ENCODE data around the gene COIL. TPM values are rescaled to one million over a fixed set of nuclear protein-coding genes. Genes with fewer than 3 reads are reported as not detected.

COIL gene
- 10.7 and 10.9 TPM in 2 replicates for total RNA-seq (2014; rRNA removed; shearing (Covaris generic))
- polyA plus RNA-seq (2016; fragmentation: Nextera tagmentation; extraction: Ambion mirVana): 9.5 and 10.5 TPM in 2 replicates

- Histone ChIP-seq H4K20me1 (ENCODE audit: insufficient read depth) (no peaks in the 10 kb centered on the region), H3K36me3 (ENCODE audit: low read depth) (no peaks in the 10 kb centered on the region), H2AFZ (peak within 1 kb of the TSS; percentile 97), H3K9me3 (ENCODE audit: low read depth) (no peaks in the 10 kb centered on the region), H3F3A (ENCODE audit: insufficient read depth) (no peaks in the 10 kb centered on the region), H3K9ac (peak within 1 kb of the TSS; percentile 98), H3K27me3 (replicated peaks; ENCODE audit: insufficient read depth) (no peaks in the 10 kb centered on the region), H3K27ac (peak within 1 kb of the TSS; percentile 83), H3K4me2 (ENCODE audit: unreplicated experiment) (peak within 1 kb of the TSS; percentile 87), H3K4me3 (peak within 1 kb of the TSS; percentile 98), H3K4me1 (ENCODE audit: insufficient read depth) (peaks cover 7% of the 10 kb centered on the region; the same call in 1 of the 2 replicates), H3K79me2 (ENCODE audit: insufficient read depth) (peaks cover 49% of the 10 kb centered on the region), H3K9me2 (ENCODE audit: insufficient read depth) (no peaks in the 10 kb centered on the region)
- in situ Hi-C loops (cut with MboI): no loop called here
- 3% methylated on average over 53 of the region's 59 CpGs for WGBS, 2 experiments (ENCODE audit: low coverage in 1 of 2, low lambda C conversion rate in 2 of 2, missing lambda C conversion rate in 2 of 2)
- TF ChIP-seq EZH2phosphoT487 (IDR thresholded peaks at IDR 0.05; ENCODE audit: insufficient read depth, low read depth) (no peak), EZH2 (IDR thresholded peaks at IDR 0.05; ENCODE audit: insufficient read depth, poor library complexity, severe bottlenecking) (no peak)
- peak; percentile 96 for DNase-seq
These were observed at the start of gene COIL for GRCh38 chr17:56960596-56961538. Gene COIL, minus strand, starts transcription at chr17:56961050. Its CDS starts 31 bp downstream, at chr17:56961019.

GRCh38 chr17:57010487-57010886 lies 49.6 kb upstream of the COIL start:
- no peak overlapping the region for H3K4me3 ChIP-seq
- no peak overlapping the region for H3K4me2 ChIP-seq (ENCODE audit: unreplicated experiment)
- no peak for DNase-seq
- in situ Hi-C loops (cut with MboI): no loop called here
- no peaks in the 10 kb centered on the region for H3K4me1 ChIP-seq (ENCODE audit: insufficient read depth)
- H3K79me2 ChIP-seq (ENCODE audit: insufficient read depth): no peaks in the 10 kb centered on the region
- no peak overlapping the region for H2AFZ ChIP-seq
- H3K27me3 ChIP-seq (replicated peaks; ENCODE audit: insufficient read depth): no peaks in the 10 kb centered on the region
- no peaks in the 10 kb centered on the region for H3K9me2 ChIP-seq (ENCODE audit: insufficient read depth)
- no peaks in the 10 kb centered on the region for H3F3A ChIP-seq (ENCODE audit: insufficient read depth)
- no peaks in the 10 kb centered on the region for H4K20me1 ChIP-seq (ENCODE audit: insufficient read depth)
- H3K9me3 ChIP-seq (ENCODE audit: low read depth): no peaks in the 10 kb centered on the region
- H3K9ac ChIP-seq: no peak overlapping the region
- 49 to 53% methylated on average over 3 of the region's 3 CpGs for WGBS, 2 experiments (ENCODE audit: low coverage in 1 of 2, low lambda C conversion rate in 2 of 2, missing lambda C conversion rate in 2 of 2)
- H3K27ac ChIP-seq: no peak overlapping the region
- no peaks in the 10 kb centered on the region for H3K36me3 ChIP-seq (ENCODE audit: low read depth)
- TF ChIP-seq EZH2phosphoT487 (IDR thresholded peaks at IDR 0.05; ENCODE audit: insufficient read depth, low read depth) (no peak), EZH2 (IDR thresholded peaks at IDR 0.05; ENCODE audit: insufficient read depth, poor library complexity, severe bottlenecking) (no peak)

- Histone ChIP-seq H2AFZ (0 out of 2 replicates have a peak overlapping the region, but pooled peaks have one; percentile 37), H3K4me1 (ENCODE audit: insufficient read depth) (no peaks in the 10 kb centered on the region), H3K4me3 (no peak overlapping the region), H3K36me3 (ENCODE audit: low read depth) (no peaks in the 10 kb centered on the region), H3K9ac (no peak overlapping the region), H3K9me3 (ENCODE audit: low read depth) (no peaks in the 10 kb centered on the region), H3F3A (ENCODE audit: insufficient read depth) (no peaks in the 10 kb centered on the region), H3K4me2 (ENCODE audit: unreplicated experiment) (no peak overlapping the region), H3K9me2 (ENCODE audit: insufficient read depth) (no peaks in the 10 kb centered on the region), H3K27ac (no peak overlapping the region), H4K20me1 (ENCODE audit: insufficient read depth) (no peaks in the 10 kb centered on the region), H3K27me3 (replicated peaks; ENCODE audit: insufficient read depth) (no peaks in the 10 kb centered on the region), H3K79me2 (ENCODE audit: insufficient read depth) (no peaks in the 10 kb centered on the region)
- DNase-seq: peak; percentile 63
- 26 to 27% methylated on average over 7 of the region's 7 CpGs for WGBS, 2 experiments (ENCODE audit: low coverage in 1 of 2, low lambda C conversion rate in 2 of 2, missing lambda C conversion rate in 2 of 2)
- in situ Hi-C loops (cut with MboI): no loop called here
- no peak for TF ChIP-seq EZH2phosphoT487 (IDR thresholded peaks at IDR 0.05; ENCODE audit: insufficient read depth, low read depth)
- no peak for TF ChIP-seq EZH2 (IDR thresholded peaks at IDR 0.05; ENCODE audit: insufficient read depth, poor library complexity, severe bottlenecking)
These were observed 49.0 kb upstream of the COIL start for GRCh38 chr17:57009737-57010445.

- Histone ChIP-seq H3K9ac (no peak overlapping the region), H4K20me1 (ENCODE audit: insufficient read depth) (no peaks in the 10 kb centered on the region), H3K9me2 (ENCODE audit: insufficient read depth) (no peaks in the 10 kb centered on the region), H3F3A (ENCODE audit: insufficient read depth) (no peaks in the 10 kb centered on the region), H3K4me3 (no peak overlapping the region), H3K27me3 (replicated peaks; ENCODE audit: insufficient read depth) (no peaks in the 10 kb centered on the region), H3K27ac (no peak overlapping the region), H3K4me1 (ENCODE audit: insufficient read depth) (no peaks in the 10 kb centered on the region), H3K79me2 (ENCODE audit: insufficient read depth) (no peaks in the 10 kb centered on the region), H3K9me3 (ENCODE audit: low read depth) (no peaks in the 10 kb centered on the region), H3K4me2 (ENCODE audit: unreplicated experiment) (no peak overlapping the region), H2AFZ (no peak overlapping the region), H3K36me3 (ENCODE audit: low read depth) (no peaks in the 10 kb centered on the region)
- in situ Hi-C loops (cut with MboI): no loop called here
- TF ChIP-seq EZH2phosphoT487 (IDR thresholded peaks at IDR 0.05; ENCODE audit: insufficient read depth, low read depth): no peak
- no peak for TF ChIP-seq EZH2 (IDR thresholded peaks at IDR 0.05; ENCODE audit: insufficient read depth, poor library complexity, severe bottlenecking)
- WGBS, 2 experiments (ENCODE audit: low coverage in 1 of 2, low lambda C conversion rate in 2 of 2, missing lambda C conversion rate in 2 of 2): 54% methylated on average over 2 of the region's 2 CpGs
- no peak for DNase-seq
These were observed 48.1 kb upstream of the COIL start for GRCh38 chr17:57008958-57009357.

Data from GM23248 (cell line).